Ovary (tissue), 3 donors: ENCODE measurements around the gene COX19.

Source experiments
- POLR2A ChIP-seq: fragments of 450-650 bp; IDR thresholded peaks from one replicate; pipeline ENCODE4 v1.6.1; 2017; ENCODE audit warnings: antibody characterized with exemption, mild to moderate bottlenecking, moderate library complexity
- TF ChIP-seq, protein P1 (sequence below), 3 donors: fragments of 450-650 bp in 2 of 3; fragments of 200-600 bp in 1 of 3; IDR thresholded peaks; one replicate each; pipeline versions ENCODE4 v1.5.1 to v1.8.0; 2016 to 2022; ENCODE audit warnings: antibody characterized with exemption in 3 of 3, mild to moderate bottlenecking in 1 of 3
- donor health status: DM: no; HTN: no; CAD: no.

DNA sequence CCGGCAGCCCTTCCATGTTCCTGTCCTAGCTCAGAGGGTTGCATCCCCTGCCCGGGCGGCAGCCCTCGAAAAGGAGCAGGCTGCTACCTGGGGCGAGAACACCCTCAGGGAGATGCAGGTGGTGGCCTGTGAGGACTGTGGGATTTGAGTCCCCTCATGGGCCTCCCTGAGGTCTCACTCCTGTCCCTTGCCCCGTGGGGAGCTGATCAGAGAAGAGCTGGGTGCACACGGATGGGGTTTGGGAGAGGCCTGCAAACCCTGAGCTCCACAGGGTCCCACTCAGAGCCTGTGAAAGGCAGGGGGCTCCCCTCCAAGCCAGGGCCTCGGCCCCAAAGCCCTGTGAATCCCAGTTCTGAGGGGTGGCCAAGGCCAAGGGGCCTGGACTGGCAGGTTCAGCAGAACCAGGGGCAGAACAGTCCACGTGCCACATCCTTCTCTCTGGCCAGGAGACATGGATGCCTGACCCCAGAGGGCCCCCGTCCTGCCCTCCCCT is 7.2 kb upstream of the COX19 start:
- TF ChIP-seq POLR2A, result no peak
- TF ChIP-seq, protein P1, sequence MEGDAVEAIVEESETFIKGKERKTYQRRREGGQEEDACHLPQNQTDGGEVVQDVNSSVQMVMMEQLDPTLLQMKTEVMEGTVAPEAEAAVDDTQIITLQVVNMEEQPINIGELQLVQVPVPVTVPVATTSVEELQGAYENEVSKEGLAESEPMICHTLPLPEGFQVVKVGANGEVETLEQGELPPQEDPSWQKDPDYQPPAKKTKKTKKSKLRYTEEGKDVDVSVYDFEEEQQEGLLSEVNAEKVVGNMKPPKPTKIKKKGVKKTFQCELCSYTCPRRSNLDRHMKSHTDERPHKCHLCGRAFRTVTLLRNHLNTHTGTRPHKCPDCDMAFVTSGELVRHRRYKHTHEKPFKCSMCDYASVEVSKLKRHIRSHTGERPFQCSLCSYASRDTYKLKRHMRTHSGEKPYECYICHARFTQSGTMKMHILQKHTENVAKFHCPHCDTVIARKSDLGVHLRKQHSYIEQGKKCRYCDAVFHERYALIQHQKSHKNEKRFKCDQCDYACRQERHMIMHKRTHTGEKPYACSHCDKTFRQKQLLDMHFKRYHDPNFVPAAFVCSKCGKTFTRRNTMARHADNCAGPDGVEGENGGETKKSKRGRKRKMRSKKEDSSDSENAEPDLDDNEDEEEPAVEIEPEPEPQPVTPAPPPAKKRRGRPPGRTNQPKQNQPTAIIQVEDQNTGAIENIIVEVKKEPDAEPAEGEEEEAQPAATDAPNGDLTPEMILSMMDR (IDR thresholded peaks at IDR 0.05), result no peak
